IMR-90 (cell line): ENCODE results near the gene KCNJ10.

Experiments used
- CEBPB ChIP-seq: IDR thresholded peaks from 2 replicates; pipeline ENCODE4 v1.6.1; 2012; ENCODE audit warnings: low read depth, low read length, improper control_type of control experiment
- ELK1 ChIP-seq: fragments of 150-350 bp; IDR thresholded peaks from 2 replicates; pipeline ENCODE4 v1.6.1; 2016; ENCODE audit warnings: low read depth, mild to moderate bottlenecking, low read length, moderate library complexity, borderline replicate concordance
- MAFK ChIP-seq: IDR thresholded peaks from 2 replicates; pipeline ENCODE4 v1.6.1; 2012; ENCODE audit warnings: low read depth, low read length, improper control_type of control experiment
- MAZ ChIP-seq: IDR thresholded peaks from 2 replicates; pipeline ENCODE4 v1.6.1; 2012; ENCODE audit warnings: low read depth, mild to moderate bottlenecking, low read length, improper control_type of control experiment, moderate library complexity, borderline replicate concordance
- RAD21 ChIP-seq: IDR thresholded peaks from 2 replicates; pipeline ENCODE4 v1.6.1; 2012; ENCODE audit warnings: low read length, improper control_type of control experiment
- RCOR1 ChIP-seq: IDR thresholded peaks from 2 replicates; pipeline ENCODE4 v1.6.1; 2012; ENCODE audit warnings: mild to moderate bottlenecking, low read length, improper control_type of control experiment; ENCODE audit not compliant: insufficient replicate concordance
- RFX5 ChIP-seq: IDR thresholded peaks from 2 replicates; pipeline ENCODE4 v1.8.0; 2012; ENCODE audit warnings: low read depth, mild to moderate bottlenecking, low read length, moderate library complexity
- SMC3 ChIP-seq: fragments of 150-350 bp; IDR thresholded peaks from 2 replicates; pipeline ENCODE4 v1.6.1; 2016; ENCODE audit warnings: low read depth, mild to moderate bottlenecking, antibody characterized with exemption, low read length, moderate library complexity
- USF2 ChIP-seq: fragments of 150-350 bp; IDR thresholded peaks from 2 replicates; pipeline ENCODE4 v1.6.1; 2017; ENCODE audit warnings: mild to moderate bottlenecking, antibody characterized with exemption, low read length, low read depth
- TF ChIP-seq, protein P1 (sequence below): conservative IDR thresholded peaks from 2 replicates; pipeline ENCODE4 v1.5.1; 2012; ENCODE audit warnings: mild to moderate bottlenecking, low read depth, low read length, improper control_type of control experiment

GRCh38 chr1:160049101-160049500 is 20.9 kb downstream of the KCNJ10 start:
- no peak for TF ChIP-seq MAFK
- TF ChIP-seq RCOR1 = no peak
- TF ChIP-seq, protein P1, sequence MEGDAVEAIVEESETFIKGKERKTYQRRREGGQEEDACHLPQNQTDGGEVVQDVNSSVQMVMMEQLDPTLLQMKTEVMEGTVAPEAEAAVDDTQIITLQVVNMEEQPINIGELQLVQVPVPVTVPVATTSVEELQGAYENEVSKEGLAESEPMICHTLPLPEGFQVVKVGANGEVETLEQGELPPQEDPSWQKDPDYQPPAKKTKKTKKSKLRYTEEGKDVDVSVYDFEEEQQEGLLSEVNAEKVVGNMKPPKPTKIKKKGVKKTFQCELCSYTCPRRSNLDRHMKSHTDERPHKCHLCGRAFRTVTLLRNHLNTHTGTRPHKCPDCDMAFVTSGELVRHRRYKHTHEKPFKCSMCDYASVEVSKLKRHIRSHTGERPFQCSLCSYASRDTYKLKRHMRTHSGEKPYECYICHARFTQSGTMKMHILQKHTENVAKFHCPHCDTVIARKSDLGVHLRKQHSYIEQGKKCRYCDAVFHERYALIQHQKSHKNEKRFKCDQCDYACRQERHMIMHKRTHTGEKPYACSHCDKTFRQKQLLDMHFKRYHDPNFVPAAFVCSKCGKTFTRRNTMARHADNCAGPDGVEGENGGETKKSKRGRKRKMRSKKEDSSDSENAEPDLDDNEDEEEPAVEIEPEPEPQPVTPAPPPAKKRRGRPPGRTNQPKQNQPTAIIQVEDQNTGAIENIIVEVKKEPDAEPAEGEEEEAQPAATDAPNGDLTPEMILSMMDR = no peak
- no peak for TF ChIP-seq RFX5
- TF ChIP-seq USF2 = no peak
- no peak for TF ChIP-seq CEBPB
- no peak for TF ChIP-seq MAZ
- TF ChIP-seq SMC3 = no peak
- TF ChIP-seq ELK1 = no peak
- TF ChIP-seq RAD21 = no peak
